Measurements from ENCODE around the gene DLGAP3. TPM values are rescaled to one million over a fixed set of nuclear protein-coding genes. Genes with fewer than 3 reads are reported as not detected.

The DLGAP3 gene
- total RNA-seq, 4 donors from 2014 or later: 0.55 TPM; not detected in 3

GRCh38 chr1:34916104-34916503, 13.3 kb downstream of the DLGAP3 start:
- no peak for DNase-seq (ENCODE audit: low spot score in 2 of 2)
- Histone ChIP-seq H3K36me3 (no peaks in the 10 kb centered on the region), H3K4me3 (no peak overlapping the region), H3K9me3 (no peaks in the 10 kb centered on the region), H3K27me3 (peaks cover 17% of the 10 kb centered on the region), H3K4me1 (peaks cover 2% of the 10 kb centered on the region), H3K27ac (no peak overlapping the region)
- no peak for TF ChIP-seq EP300 (IDR thresholded peaks at IDR 0.05)
- no peak for TF ChIP-seq CTCF (IDR thresholded peaks at IDR 0.05)
- TF ChIP-seq POLR2AphosphoS5 (IDR thresholded peaks at IDR 0.05): no peak
- TF ChIP-seq POLR2A (IDR thresholded peaks at IDR 0.05): no peak
- 89% methylated on average over 4 of the region's 4 CpGs for WGBS

- TF ChIP-seq POLR2A (IDR thresholded peaks at IDR 0.05) (no peak), EP300 (IDR thresholded peaks at IDR 0.05) (no peak), CTCF (IDR thresholded peaks at IDR 0.05) (no peak), POLR2AphosphoS5 (IDR thresholded peaks at IDR 0.05) (no peak)
- Histone ChIP-seq H3K27ac (no peak overlapping the region), H3K27me3 (peaks cover 17% of the 10 kb centered on the region), H3K9me3 (no peaks in the 10 kb centered on the region), H3K36me3 (no peaks in the 10 kb centered on the region), H3K4me3 (no peak overlapping the region), H3K4me1 (peaks cover 2% of the 10 kb centered on the region)
- WGBS: 23% methylated on average over 4 of the region's 5 CpGs
- no peak for DNase-seq (ENCODE audit: low spot score in 2 of 2)
Observed at GRCh38 chr1:34915521-34915920, 13.9 kb downstream of the DLGAP3 start.

GRCh38 chr1:34914958-34915357, 14.5 kb downstream of the DLGAP3 start:
- DNase-seq (ENCODE audit: low spot score in 2 of 2): no peak
- H3K27me3 ChIP-seq: peaks cover 16% of the 10 kb centered on the region
- H3K4me3 ChIP-seq: no peak overlapping the region
- 85% methylated on average over 2 of the region's 2 CpGs for WGBS
- H3K4me1 ChIP-seq: peaks cover 2% of the 10 kb centered on the region
- H3K36me3 ChIP-seq: no peaks in the 10 kb centered on the region
- no peak overlapping the region for H3K27ac ChIP-seq
- TF ChIP-seq EP300 (IDR thresholded peaks at IDR 0.05) (no peak), CTCF (IDR thresholded peaks at IDR 0.05) (no peak), POLR2AphosphoS5 (IDR thresholded peaks at IDR 0.05) (no peak), POLR2A (IDR thresholded peaks at IDR 0.05) (no peak)
- no peaks in the 10 kb centered on the region for H3K9me3 ChIP-seq

- Histone ChIP-seq H3K4me3 (no peak overlapping the region), H3K4me1 (no peaks in the 10 kb centered on the region), H3K27me3 (peaks cover 5% of the 10 kb centered on the region), H3K9me3 (no peaks in the 10 kb centered on the region), H3K36me3 (no peaks in the 10 kb centered on the region), H3K27ac (no peak overlapping the region)
- no peak for TF ChIP-seq CTCF (IDR thresholded peaks at IDR 0.05)
- DNase-seq (ENCODE audit: low spot score in 2 of 2): no peak
- 83% methylated on average over 8 of the region's 8 CpGs for WGBS
Observed at GRCh38 chr1:34911465-34911864, 18.0 kb downstream of the DLGAP3 start.

GRCh38 chr1:34910425-34910824, 19.0 kb downstream of the DLGAP3 start:
- Histone ChIP-seq H3K27ac (no peak overlapping the region), H3K27me3 (peaks cover 5% of the 10 kb centered on the region), H3K4me3 (no peak overlapping the region), H3K36me3 (no peaks in the 10 kb centered on the region), H3K4me1 (no peaks in the 10 kb centered on the region), H3K9me3 (no peaks in the 10 kb centered on the region)
- WGBS: 70% methylated on average over 4 of the region's 4 CpGs
- DNase-seq (ENCODE audit: low spot score in 2 of 2): no peak
- TF ChIP-seq POLR2A (IDR thresholded peaks at IDR 0.05) (no peak), EP300 (IDR thresholded peaks at IDR 0.05) (no peak), CTCF (IDR thresholded peaks at IDR 0.05) (no peak), POLR2AphosphoS5 (IDR thresholded peaks at IDR 0.05) (no peak)

Data from suprapubic skin (tissue), 4 donors.